Activated CD8-positive, alpha-beta T cell treated with anti-CD3 and anti-CD28 coated beads for 36 hours (primary cell): ENCODE measurements around the gene MAGI2. TPM values are rescaled to one million over a fixed set of nuclear protein-coding genes. Genes with fewer than 3 reads are reported as not detected.

Source experiments
- ATAC-seq: fragments of 200-7000 bp; cut with Tn5 transposase; one replicate; pipeline ENCODE4 v1.10.0; 2021; ENCODE audit warnings: mild to moderate bottlenecking, moderate library complexity
- CTCF ChIA-PET: fragments of 350-600 bp; sonication (Branson Sonifier 250); formaldehyde crosslinking; loops from one replicate; lab custom pipeline; 2021; ENCODE audit warnings: antibody characterized with exemption; lab: Charles Lee
- POLR2A ChIA-PET: fragments of 350-600 bp; sonication (Branson Sonifier 250); formaldehyde crosslinking; loops from one replicate; lab custom pipeline; 2021; ENCODE audit warnings: antibody characterized with exemption; lab: Charles Lee
- DNase-seq: peaks from one replicate; pipeline ENCODE4 v3.0.0-alpha.2; 2020
- H3K27ac Mint-ChIP-seq: one replicate; pipeline ENCODE4 v1.8.0; 2021; ENCODE audit warnings: mild to moderate bottlenecking, mixed read lengths
- H3K27me3 Mint-ChIP-seq: one replicate; pipeline ENCODE4 v1.8.0; 2021; ENCODE audit warnings: mixed read lengths
- H3K36me3 Mint-ChIP-seq: one replicate; pipeline ENCODE4 v1.8.0; 2021; ENCODE audit warnings: low read depth, mixed read lengths
- H3K4me1 Mint-ChIP-seq: one replicate; pipeline ENCODE4 v1.8.0; 2021; ENCODE audit warnings: low read depth, mixed read lengths
- H3K4me3 Mint-ChIP-seq: one replicate; pipeline ENCODE4 v1.8.0; 2021; ENCODE audit warnings: mild to moderate bottlenecking, moderate library complexity, mixed read lengths
- H3K9me3 Mint-ChIP-seq: one replicate; pipeline ENCODE4 v1.8.0; 2021; ENCODE audit warnings: mixed read lengths
- CTCF ChIP-seq: fragments of 200-600 bp; IDR thresholded peaks from one replicate; pipeline ENCODE4 v1.8.0; 2022; ENCODE audit warnings: antibody characterized with exemption, mild to moderate bottlenecking
- intact Hi-C: fragments of 100-400 bp; cut with micrococcal nuclease; formaldehyde crosslinking; loops from one replicate; pipeline ENCODE4 v1.10.0; 2022
- total RNA-seq, 2 experiments: library from RNA; stranded (reverse); gene quantifications; one replicate each; pipeline ENCODE4 v1.2.3, GENCODE V29; 2021

MAGI2 gene
- total RNA-seq, 2 experiments from 2014 or later: 0.04 to 0.09 TPM

- Mint-ChIP-seq H3K36me3 (no peaks in the 10 kb centered on the region), H3K4me3 (no peak overlapping the region), H3K4me1 (no peaks in the 10 kb centered on the region), H3K27ac (no peak overlapping the region), H3K27me3 (no peaks in the 10 kb centered on the region), H3K9me3 (no peaks in the 10 kb centered on the region)
- CTCF ChIA-PET: no interaction called here
- POLR2A ChIA-PET: no interaction called here
- TF ChIP-seq CTCF: no peak
- intact Hi-C loops: no loop called here
- DNase-seq: no peak
- ATAC-seq: no peak
These were observed 278.1 kb downstream of the MAGI2 start for GRCh38 chr7:79175374-79175773.

- H3K4me3 Mint-ChIP-seq: no peak overlapping the region
- no peaks in the 10 kb centered on the region for H3K36me3 Mint-ChIP-seq
- H3K27ac Mint-ChIP-seq: no peak overlapping the region
- POLR2A ChIA-PET: no interaction called here
- CTCF ChIA-PET: no interaction called here
- no peak for TF ChIP-seq CTCF
- intact Hi-C loops: no loop called here
- no peak for ATAC-seq
- no peaks in the 10 kb centered on the region for H3K9me3 Mint-ChIP-seq
- DNase-seq: no peak
- no peaks in the 10 kb centered on the region for H3K27me3 Mint-ChIP-seq
- H3K4me1 Mint-ChIP-seq: no peaks in the 10 kb centered on the region
These were observed 288.2 kb downstream of the MAGI2 start for GRCh38 chr7:79165225-79165624.

GRCh38 chr7:79159040-79159664 lies 294.3 kb downstream of the MAGI2 start:
- ChIA-PET POLR2A (no interaction called here), CTCF (interaction anchor here (0.8 kb wide), 1 partner anchor 86 kb away, joined by 3 read pairs; no protein-coding TSS in a partner anchor)
- TF ChIP-seq CTCF: no peak
- no peak overlapping the region for H3K4me3 Mint-ChIP-seq
- peaks cover 3% of the 10 kb centered on the region for H3K9me3 Mint-ChIP-seq
- ATAC-seq: no peak
- H3K36me3 Mint-ChIP-seq: no peaks in the 10 kb centered on the region
- H3K27ac Mint-ChIP-seq: no peak overlapping the region
- DNase-seq: no peak
- intact Hi-C loops: no loop called here
- no peaks in the 10 kb centered on the region for H3K27me3 Mint-ChIP-seq
- no peaks in the 10 kb centered on the region for H3K4me1 Mint-ChIP-seq

- ChIA-PET CTCF (no interaction called here), POLR2A (no interaction called here)
- Mint-ChIP-seq H3K4me1 (no peaks in the 10 kb centered on the region), H3K4me3 (no peak overlapping the region), H3K27me3 (no peaks in the 10 kb centered on the region), H3K27ac (no peak overlapping the region), H3K36me3 (no peaks in the 10 kb centered on the region), H3K9me3 (peaks cover 3% of the 10 kb centered on the region)
- no peak for TF ChIP-seq CTCF
- ATAC-seq (no peak), DNase-seq (no peak)
- intact Hi-C loops: no loop called here
These were observed 296.2 kb downstream of the MAGI2 start for GRCh38 chr7:79157281-79157680.

- no peak overlapping the region for H3K4me3 Mint-ChIP-seq
- CTCF ChIA-PET: no interaction called here
- no peaks in the 10 kb centered on the region for H3K4me1 Mint-ChIP-seq
- H3K27ac Mint-ChIP-seq: no peak overlapping the region
- no peak for TF ChIP-seq CTCF
- no peaks in the 10 kb centered on the region for H3K27me3 Mint-ChIP-seq
- POLR2A ChIA-PET: no interaction called here
- peaks cover 4% of the 10 kb centered on the region for H3K9me3 Mint-ChIP-seq
- no peaks in the 10 kb centered on the region for H3K36me3 Mint-ChIP-seq
- no peak for ATAC-seq
- intact Hi-C loops: no loop called here
- DNase-seq: no peak
These were observed 303.6 kb downstream of the MAGI2 start for GRCh38 chr7:79149831-79150230.
